PC-9 (cell line): ENCODE data around the gene ATP4B.

Experiments
- CTCF ChIP-seq: fragments of 200-600 bp; sonication (generic); conservative IDR thresholded peaks from 2 replicates; pipeline ENCODE4 v1.6.1; 2017; ENCODE audit warnings: mixed run types, antibody characterized with exemption, mild to moderate bottlenecking, moderate library complexity
- EZH2 ChIP-seq: fragments of 200-600 bp; sonication (generic); IDR thresholded peaks from 2 replicates; pipeline ENCODE4 v1.8.0; 2017; ENCODE audit warnings: antibody characterized with exemption, low read depth

- TF ChIP-seq CTCF (no peak), EZH2 (no peak)
Observed at GRCh38 chr13:113672002-113672651, 14.1 kb upstream of the ATP4B start.
